Muscle of arm (tissue), 12 donors: ENCODE measurements around the gene CABCOCO1. TPM values are rescaled to one million over a fixed set of nuclear protein-coding genes. Genes with fewer than 3 reads are reported as not detected.

Experiments used
- DNase-seq: peaks from one replicate; pipeline ENCODE4 v3.0.0-alpha.2; 2013
- polyA plus RNA-seq, 12 donors: library from polyadenylated mRNA; unstranded; fragments of 120-200 nt; gene quantifications; one replicate each; pipeline ENCODE4 v1.2.1, GENCODE V29; 2013; ENCODE audit not compliant: insufficient read length in 12 of 12

Gene CABCOCO1
- polyA plus RNA-seq, 12 donors: 0.24 to 2.8 (median 0.41) TPM; not detected in 3

DNA sequence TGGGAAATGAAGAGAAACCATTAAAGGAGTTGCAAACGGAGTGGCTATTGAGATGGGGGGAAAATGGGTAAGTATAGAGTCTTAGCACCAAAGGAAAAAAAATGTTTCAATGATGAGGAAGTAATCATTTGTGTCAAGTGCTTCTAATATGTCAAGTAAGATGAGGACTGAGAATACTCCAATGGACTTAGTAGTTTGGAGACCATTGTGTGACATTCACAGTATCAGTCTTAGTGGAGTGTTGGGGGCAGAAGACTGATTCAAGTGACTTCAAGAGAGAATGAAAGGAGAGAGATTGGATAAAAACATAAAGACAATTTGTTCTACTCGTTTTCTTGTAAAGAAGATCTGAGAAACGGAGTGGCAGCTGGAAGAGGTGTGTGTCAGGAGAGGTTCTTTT is 150.2 kb downstream of the CABCOCO1 start:
- no peak for DNase-seq

DNA sequence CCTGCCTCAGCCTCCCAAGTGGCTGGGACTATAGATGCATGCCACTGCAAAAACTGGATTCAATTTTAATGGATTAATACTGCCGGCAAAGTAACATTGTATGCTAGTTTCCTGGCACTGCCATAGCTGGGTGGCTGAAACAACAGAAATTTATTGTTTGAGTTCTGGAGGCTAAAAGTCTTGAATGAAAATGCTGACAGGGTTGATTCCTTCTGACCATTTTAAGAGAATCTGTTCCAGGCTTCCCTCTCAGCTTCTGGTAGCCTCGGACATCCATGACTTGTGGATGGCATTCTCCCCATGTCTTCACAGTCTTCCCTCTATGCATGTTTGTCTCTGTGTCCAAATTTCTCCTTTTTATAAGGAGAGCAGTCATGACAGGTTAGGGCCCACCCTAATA is 151.4 kb downstream of the CABCOCO1 start:
- no peak for DNase-seq

DNA sequence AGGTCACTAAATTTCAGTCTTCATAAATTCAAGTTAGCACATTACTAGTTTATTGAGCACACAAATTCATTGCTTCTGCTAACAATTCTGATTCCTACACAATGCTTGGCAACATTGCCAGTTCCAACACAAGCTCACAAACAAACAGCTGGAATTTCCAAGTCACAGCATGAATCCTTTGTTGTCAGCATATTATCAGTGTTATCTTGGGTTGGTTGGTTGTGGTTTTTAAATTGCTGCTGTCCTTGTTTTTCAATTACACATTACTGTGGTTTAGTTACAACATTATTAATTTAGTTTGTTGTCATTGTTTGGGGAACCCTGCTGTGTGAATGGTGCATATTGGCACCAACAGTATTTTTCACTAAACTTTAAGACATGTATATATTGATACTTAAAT is 152.8 kb downstream of the CABCOCO1 start:
- DNase-seq: no peak

Other genes starting within 250 kb of the CABCOCO1 start
- gene TMEM26, start 209.5 kb upstream of the CABCOCO1 start, polyA plus RNA-seq: 10 to 100 TPM in 8 of 12 donors, 1 to 10 TPM in 3, not detected in 1; 6.4 to 20.8 (median 13.9) TPM
- gene ARID5B, start 238.8 kb downstream of the CABCOCO1 start, polyA plus RNA-seq: 10 to 100 TPM in 11 of 12 donors, not detected in 1; 13.2 to 48.9 (median 20.3) TPM